IMR-90 (cell line): ENCODE measurements around the gene NARS2. TPM values are rescaled to one million over a fixed set of nuclear protein-coding genes. Genes with fewer than 3 reads are reported as not detected.

ENCODE experiments used
- ATAC-seq: fragments of 200-7000 bp; cut with Tn5 transposase; 2 replicates; pipeline ENCODE4 v1.9.1; 2020; ENCODE audit warnings: low read depth, mild to moderate bottlenecking, moderate library complexity
- BruUV-seq: library from RNA; stranded (reverse); fragments of 400-500 nt; replicated peaks from 2 replicates; lab custom pipeline; 2021; lab: Mats Ljungman, UMichigan
- CTCF ChIA-PET: fragments of 300-600 bp; formaldehyde crosslinking; extraction: SDS; loops from one replicate; lab custom pipeline; 2021; ENCODE audit warnings: antibody characterized with exemption; lab: Yijun Ruan, JAX
- POLR2A ChIA-PET: fragments of 300-600 bp; sonication (Branson Sonifier 250); formaldehyde crosslinking; loops from one replicate; lab custom pipeline; 2022; ENCODE audit warnings: antibody characterized with exemption; ENCODE audit not compliant: unreplicated experiment; lab: Charles Lee
- DNase-seq: peaks from one replicate; pipeline ENCODE4 v3.0.0; 2013
- H2AFZ ChIP-seq: replicated peaks from 2 replicates; pipeline ENCODE3; 2013; ENCODE audit warnings: low read length, mild to moderate bottlenecking; ENCODE audit not compliant: poor library complexity
- H2AK5ac ChIP-seq: 2 replicates; pipeline ENCODE4 v1.6.1; 2013; ENCODE audit warnings: low read depth, low read length, inconsistent platforms
- H2AK9ac ChIP-seq: replicated peaks from 2 replicates; pipeline ENCODE3; 2013; ENCODE audit warnings: mild to moderate bottlenecking, low read depth, low read length, moderate library complexity; ENCODE audit not compliant: poor library complexity
- H2BK120ac ChIP-seq: 2 replicates; pipeline ENCODE4 v1.6.1; 2013; ENCODE audit warnings: low read depth, low read length, inconsistent platforms
- H2BK15ac ChIP-seq: 3 replicates; pipeline ENCODE4 v1.6.1; 2013; ENCODE audit warnings: low read depth, low read length, inconsistent platforms
- H2BK20ac ChIP-seq: 2 replicates; pipeline ENCODE4 v1.6.1; 2013; ENCODE audit warnings: low read depth, mild to moderate bottlenecking, inconsistent platforms, low read length, moderate library complexity
- H2BK5ac ChIP-seq: 2 replicates; pipeline ENCODE4 v1.6.1; 2013; ENCODE audit warnings: mild to moderate bottlenecking, low read depth, low read length, inconsistent platforms; ENCODE audit not compliant: poor library complexity, severe bottlenecking
- H3K14ac ChIP-seq: replicated peaks from 2 replicates; pipeline ENCODE4 v1.6.1; 2013; ENCODE audit warnings: low read depth, low read length, inconsistent platforms
- H3K18ac ChIP-seq: 2 replicates; pipeline ENCODE4 v1.6.1; 2013; ENCODE audit warnings: low read depth, low read length, control low read depth
- H3K23ac ChIP-seq: 2 replicates; pipeline ENCODE4 v1.6.1; 2013; ENCODE audit warnings: low read depth, low read length, inconsistent platforms
- H3K27ac ChIP-seq: 2 replicates; pipeline ENCODE4 v1.5.1; 2013; ENCODE audit warnings: mild to moderate bottlenecking, control low read depth, low read length; ENCODE audit not compliant: insufficient read depth
- H3K27me3 ChIP-seq: 2 replicates; pipeline ENCODE4 v1.6.1; 2013; ENCODE audit warnings: low read length; ENCODE audit not compliant: control insufficient read depth, insufficient read depth
- H3K36me3 ChIP-seq: 2 replicates; pipeline ENCODE4 v1.6.1; 2013; ENCODE audit warnings: low read length, mixed read lengths; ENCODE audit not compliant: control insufficient read depth, insufficient read depth
- H3K4ac ChIP-seq: 2 replicates; pipeline ENCODE4 v1.6.1; 2013; ENCODE audit warnings: low read depth, low read length, inconsistent platforms
- H3K4me1 ChIP-seq: 2 replicates; pipeline ENCODE4 v1.6.1; 2013; ENCODE audit warnings: low read length, mixed read lengths; ENCODE audit not compliant: control insufficient read depth, insufficient read depth
- H3K4me2 ChIP-seq: 2 replicates; pipeline ENCODE4 v1.6.1; 2013; ENCODE audit warnings: low read depth, mild to moderate bottlenecking, control low read depth, low read length, moderate library complexity
- H3K4me3 ChIP-seq: 2 replicates; pipeline ENCODE4 v1.5.1; 2013; ENCODE audit warnings: low read depth, mild to moderate bottlenecking, control low read depth, low read length, moderate library complexity; ENCODE audit not compliant: insufficient read depth
- H3K56ac ChIP-seq: 2 replicates; pipeline ENCODE4 v1.6.1; 2013; ENCODE audit warnings: low read length, inconsistent platforms; ENCODE audit not compliant: insufficient read depth; ENCODE audit errors: extremely low read depth
- H3K79me1 ChIP-seq, 2 experiments: 2 replicates each; pipeline ENCODE4 v1.6.1; 2013; ENCODE audit warnings: low read length in 2 of 2, inconsistent platforms in 1 of 2, low read depth in 1 of 2
- H3K9ac ChIP-seq: 2 replicates; pipeline ENCODE4 v1.6.1; 2013; ENCODE audit warnings: low read depth, low read length, control low read depth
- H3K9me1 ChIP-seq: 2 replicates; pipeline ENCODE4 v1.6.1; 2013; ENCODE audit warnings: low read length, inconsistent platforms; ENCODE audit not compliant: insufficient read depth
- H3K9me3 ChIP-seq: 2 replicates; pipeline ENCODE4 v1.6.1; 2013; ENCODE audit warnings: low read length; ENCODE audit not compliant: control insufficient read depth, insufficient read depth
- H4K20me1 ChIP-seq: 2 replicates; pipeline ENCODE4 v1.6.1; 2013; ENCODE audit warnings: low read length, inconsistent platforms; ENCODE audit not compliant: insufficient read depth
- H4K5ac ChIP-seq: 2 replicates; pipeline ENCODE4 v1.6.1; 2013; ENCODE audit warnings: mild to moderate bottlenecking, low read depth, low read length, control low read depth
- H4K8ac ChIP-seq, 2 experiments: 2 replicates each; pipeline ENCODE4 v1.6.1; 2013; ENCODE audit warnings: low read depth in 2 of 2, low read length in 2 of 2, control low read depth in 1 of 2, inconsistent platforms in 1 of 2
- H4K91ac ChIP-seq: 2 replicates; pipeline ENCODE4 v1.6.1; 2013; ENCODE audit warnings: low read depth, low read length, inconsistent platforms; ENCODE audit not compliant: insufficient read depth
- CTCF ChIP-seq: conservative IDR thresholded peaks from 2 replicates; pipeline ENCODE4 v1.5.1; 2012; ENCODE audit warnings: mild to moderate bottlenecking, low read depth, low read length, improper control_type of control experiment
- ELK1 ChIP-seq: fragments of 150-350 bp; IDR thresholded peaks from 2 replicates; pipeline ENCODE4 v1.6.1; 2016; ENCODE audit warnings: low read depth, mild to moderate bottlenecking, low read length, moderate library complexity, borderline replicate concordance
- MXI1 ChIP-seq: IDR thresholded peaks from 2 replicates; pipeline ENCODE4 v1.6.1; 2012; ENCODE audit warnings: low read depth, mild to moderate bottlenecking, low read length, moderate library complexity, borderline replicate concordance
- USF2 ChIP-seq: fragments of 150-350 bp; IDR thresholded peaks from 2 replicates; pipeline ENCODE4 v1.6.1; 2017; ENCODE audit warnings: mild to moderate bottlenecking, antibody characterized with exemption, low read length, low read depth
- WGBS, 2 experiments: methylation state at CpG; one replicate each; pipeline versions ENCODE4 v1.1.5 to v1.1.7; 2013; ENCODE audit warnings: missing lambda C conversion rate in 2 of 2; ENCODE audit not compliant: insufficient read length in 1 of 2; ENCODE audit errors: extremely low coverage in 2 of 2; 5-methylcytosine and 5-hydroxymethylcytosine counted together
- dilution Hi-C: fragments of 300-500 bp; cut with HindIII; formaldehyde crosslinking; loops from one replicate; pipeline ENCODE4 v1.14.3; 2018; ENCODE audit warnings: low sequenced_read_pairs; ENCODE audit not compliant: unreplicated experiment
- in situ Hi-C: fragments of 300-500 bp; cut with MboI; formaldehyde crosslinking; loops from 3 replicates; pipeline ENCODE4 v1.14.3; 2019; ENCODE audit warnings: low sequenced_read_pairs, inconsistent platforms, mixed read lengths
- intact Hi-C: fragments of 100-400 bp; cut with micrococcal nuclease; formaldehyde crosslinking; loops from 2 replicates; pipeline ENCODE4 v1.10.0; 2022
- polyA plus RNA-seq, 3 experiments: library from polyadenylated mRNA; depleted of rRNA; stranded (reverse); fragments of >200 nt; gene quantifications; 2 replicates each; pipeline ENCODE4 v1.2.3, GENCODE V29; 2012; ENCODE audit warnings: low replicate concordance in 1 of 3
- total RNA-seq: library from RNA; depleted of rRNA; stranded (reverse); fragments of >200 nt; gene quantifications from 2 replicates; pipeline ENCODE4 v1.2.3, GENCODE V29; 2012

Gene NARS2
- total and polyA plus RNA-seq, 2 of the 4 experiments (the other 2 are of a cell fraction) = 8.0 to 15.8 TPM

GRCh38 chr11:78588517-78588916 is 13.9 kb upstream of the NARS2 start:
- H4K5ac ChIP-seq = no peak overlapping the region
- H3K9me3 ChIP-seq = peaks cover 10% of the 10 kb centered on the region
- H2BK20ac ChIP-seq = no peak overlapping the region
- no peak overlapping the region for H3K4me3 ChIP-seq
- H3K27me3 ChIP-seq = peaks cover 4% of the 10 kb centered on the region
- no peak overlapping the region for H3K9ac ChIP-seq
- no peak overlapping the region for H3K4ac ChIP-seq
- H3K9me1 ChIP-seq = no peaks in the 10 kb centered on the region
- no peak overlapping the region for H2BK15ac ChIP-seq
- no peak overlapping the region for H3K4me2 ChIP-seq
- no peak overlapping the region for H4K8ac ChIP-seq
- POLR2A ChIA-PET = no interaction called here
- no peaks in the 10 kb centered on the region for H3K4me1 ChIP-seq
- no peak overlapping the region for H2AK5ac ChIP-seq
- H3K56ac ChIP-seq = no peak overlapping the region
- ATAC-seq = no peak
- H3K79me1 ChIP-seq = no peaks in the 10 kb centered on the region
- no TSS peak for BruUV-seq
- H4K91ac ChIP-seq = no peak overlapping the region
- dilution Hi-C loops (no loop called here), intact Hi-C loops (no loop called here), in situ Hi-C loops (no loop called here)
- H2BK5ac ChIP-seq = no peak overlapping the region
- DNase-seq = no peak
- H3K18ac ChIP-seq = no peak overlapping the region
- no peak overlapping the region for H2BK120ac ChIP-seq
- WGBS, 2 experiments = 14% methylated on average over 3 of the region's 3 CpGs; no CpG with 5 or more reads in 1 of the 2 experiments
- no peaks in the 10 kb centered on the region for H3K36me3 ChIP-seq
- no peak overlapping the region for H3K23ac ChIP-seq
- TF ChIP-seq CTCF = no peak
- TF ChIP-seq USF2 = no peak
- no peak for TF ChIP-seq MXI1
- no peak for TF ChIP-seq ELK1
- H2AFZ ChIP-seq = no peak overlapping the region
- no peak overlapping the region for H2AK9ac ChIP-seq
- no peaks in the 10 kb centered on the region for H4K20me1 ChIP-seq
- CTCF ChIA-PET = interaction anchor here (0.6 to 0.7 kb wide), 2 partner anchors 13 to 24 kb away, joined by 3 to 4 read pairs; no protein-coding TSS in a partner anchor
- H3K14ac ChIP-seq = no peak overlapping the region
- H3K27ac ChIP-seq = no peak overlapping the region
